Activated CD4-positive, alpha-beta T cell treated with anti-CD3 and anti-CD28 coated beads for 4 hours (primary cell): ENCODE results near the gene SRSF2.
"Not testable (repeated sequence)": the region's sequence is repeated elsewhere in the genome, so short reads cannot be mapped to it uniquely, and the experiment has no call there.

ENCODE experiments used
- DNase-seq, 2 donors: peaks; one replicate each; pipeline ENCODE4 v3.0.0-alpha.2; 2020

Gene SRSF2

GRCh38 chr17:76737082-76737675, at the start of gene SRSF2:
SRSF2 (minus strand) TSS chr17:76737331; CDS start chr17:76737160, 171 bp downstream.
- DNase-seq = peak; percentile 98

- DNase-seq = no peak
Observed at GRCh38 chr17:76784926-76785325, 47.8 kb upstream of the SRSF2 start.

GRCh38 chr17:76783146-76783545, 46.0 kb upstream of the SRSF2 start:
- no peak for DNase-seq

- no peak for DNase-seq
Observed at GRCh38 chr17:76781056-76781982, 44.2 kb upstream of the SRSF2 start.

GRCh38 chr17:76775021-76775600, 38.0 kb upstream of the SRSF2 start:
- DNase-seq = no peak

- peak; percentile 67 to 72 for DNase-seq
Observed at GRCh38 chr17:76772842-76773525, 35.9 kb upstream of the SRSF2 start.

GRCh38 chr17:76758570-76758969, 21.4 kb upstream of the SRSF2 start:
- no peak for DNase-seq

- no peak for DNase-seq
Observed at GRCh38 chr17:76757256-76757655, 20.1 kb upstream of the SRSF2 start.

- no peak for DNase-seq
Observed at GRCh38 chr17:76755285-76755684, 18.2 kb upstream of the SRSF2 start.

GRCh38 chr17:76753061-76753961, 16.2 kb upstream of the SRSF2 start:
- DNase-seq = peak in 1 of 2 donors; percentile 28

GRCh38 chr17:76752006-76752405, 14.9 kb upstream of the SRSF2 start:
- no peak for DNase-seq

- no peak for DNase-seq
Observed at GRCh38 chr17:76751416-76751993, 14.4 kb upstream of the SRSF2 start.

- no peak for DNase-seq
Observed at GRCh38 chr17:76748657-76749056, 11.5 kb upstream of the SRSF2 start.

- no peak for DNase-seq
Observed at GRCh38 chr17:76747716-76748363, 10.7 kb upstream of the SRSF2 start.

GRCh38 chr17:76745785-76746184, 8.7 kb upstream of the SRSF2 start:
- not testable (repeated sequence) for DNase-seq

GRCh38 chr17:76744747-76745146, 7.6 kb upstream of the SRSF2 start:
- no peak for DNase-seq

- no peak for DNase-seq
Observed at GRCh38 chr17:76742958-76743357, 5.8 kb upstream of the SRSF2 start.

- no peak for DNase-seq
Observed at GRCh38 chr17:76740329-76741118, 3.4 kb upstream of the SRSF2 start.

- DNase-seq = not testable (repeated sequence)
Observed at GRCh38 chr17:76739568-76740115, 2.5 kb upstream of the SRSF2 start.

- no peak for DNase-seq
Observed at GRCh38 chr17:76738468-76738850, 1.3 kb upstream of the SRSF2 start.
